Kidney tubule cell (primary cell): ENCODE data around the gene B4GALT5.
"Not testable (repeated sequence)": the region's sequence is repeated elsewhere in the genome, so short reads cannot be mapped to it uniquely, and the experiment has no call there.

Experiments used
- DNase-seq: peaks from one replicate; pipeline ENCODE4 v3.0.0-alpha.2; 2018; ENCODE audit warnings: low spot score

Gene B4GALT5

DNA sequence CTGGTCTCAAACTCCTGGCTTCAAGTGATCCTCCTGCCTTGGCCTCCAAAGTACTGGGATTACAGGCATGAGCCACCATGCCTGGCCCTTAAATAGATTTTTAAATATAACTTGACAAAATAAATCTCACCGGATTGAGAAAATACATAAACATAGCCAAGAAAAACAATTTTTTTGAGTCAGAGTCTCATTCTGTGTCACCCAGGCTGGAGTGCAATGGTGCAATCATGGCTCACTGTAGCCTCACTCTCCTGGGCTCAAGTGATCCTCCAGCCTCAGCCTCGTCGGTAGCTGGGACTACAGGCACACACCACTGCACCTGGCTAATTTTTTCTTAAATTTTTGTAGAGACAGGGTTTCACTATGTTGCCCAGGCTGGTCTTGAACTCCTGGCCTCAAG lies 85.4 kb downstream of the B4GALT5 start:
- DNase-seq, result not testable (repeated sequence)

DNA sequence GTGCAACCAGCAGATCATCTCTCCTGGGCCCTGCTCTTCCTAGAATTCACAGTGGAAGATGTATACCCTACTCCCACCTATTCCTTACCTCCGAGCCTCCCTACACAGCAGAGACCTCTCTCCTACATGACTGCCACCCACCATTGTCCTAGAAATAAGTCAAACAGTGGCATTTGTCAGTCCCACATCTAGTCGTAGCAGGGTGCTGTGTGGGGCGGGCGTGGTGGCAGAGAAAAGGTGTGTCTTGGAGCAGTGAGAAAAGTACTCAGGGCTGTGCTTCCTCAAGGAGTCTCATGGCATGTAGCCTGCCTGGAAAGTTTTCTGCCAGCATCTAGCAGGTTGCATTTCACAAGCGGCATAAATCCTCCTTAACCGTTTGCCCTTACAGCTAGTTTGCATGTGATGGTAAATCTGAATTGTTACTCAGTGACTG lies 86.3 kb downstream of the B4GALT5 start:
- DNase-seq, result no peak

DNA sequence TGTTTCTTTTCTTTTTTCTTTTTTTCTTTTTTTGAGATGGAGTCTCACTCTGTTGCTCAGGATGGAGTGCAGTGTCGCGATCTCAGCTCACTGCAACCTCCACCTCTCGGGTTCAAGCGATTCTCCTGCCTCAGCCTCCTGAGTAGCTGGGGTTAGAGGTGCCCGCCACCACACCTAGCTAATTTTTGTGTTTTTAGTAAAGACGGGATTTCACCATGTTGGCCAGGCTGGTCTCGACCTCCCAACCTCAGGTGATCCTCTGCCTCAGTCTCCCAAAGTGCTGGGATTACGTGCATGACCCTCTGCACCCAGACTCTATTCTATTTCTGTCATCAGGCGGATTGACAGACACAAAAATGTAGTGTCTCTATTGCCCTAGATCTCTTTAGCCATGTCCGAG lies 88.7 kb downstream of the B4GALT5 start:
- not testable (repeated sequence) for DNase-seq

DNA sequence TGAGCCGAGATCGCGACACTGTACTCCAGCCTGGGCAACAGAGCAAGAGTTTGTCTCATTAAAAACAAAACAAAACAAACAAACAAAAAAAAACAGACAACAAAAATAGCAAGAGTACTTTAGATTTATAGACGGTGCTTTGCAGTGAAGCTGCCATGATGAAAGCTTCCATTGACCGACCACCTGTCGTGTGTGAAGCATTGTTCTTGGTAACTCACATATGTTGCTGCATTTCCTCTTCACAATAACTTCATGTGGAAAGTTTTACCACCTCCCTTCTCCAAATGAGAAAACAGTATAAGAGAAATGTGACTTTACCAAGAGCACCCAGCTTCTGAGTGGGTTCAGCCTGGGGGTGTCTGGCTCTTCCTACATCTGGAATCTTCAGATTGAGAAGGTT lies 89.4 kb downstream of the B4GALT5 start:
- no peak for DNase-seq

DNA sequence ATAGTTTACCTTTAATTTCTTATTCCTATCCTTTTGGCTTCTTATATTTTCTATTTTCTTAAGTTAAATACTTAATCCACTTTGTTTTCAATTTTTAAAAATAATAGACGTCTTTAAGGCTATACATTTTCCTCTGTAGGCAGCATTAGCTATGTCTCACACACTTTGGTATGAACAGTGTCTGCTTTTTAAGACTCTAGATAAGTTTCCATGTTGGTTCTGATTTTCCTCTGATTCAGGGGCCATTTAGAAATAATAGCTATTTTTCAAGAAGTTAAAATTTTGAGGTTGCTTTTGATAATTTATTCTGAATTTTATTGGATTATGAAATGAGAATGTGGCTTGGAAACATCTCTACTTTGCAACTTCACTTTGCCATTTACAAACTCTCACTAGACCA lies 91.4 kb downstream of the B4GALT5 start:
- no peak for DNase-seq

DNA sequence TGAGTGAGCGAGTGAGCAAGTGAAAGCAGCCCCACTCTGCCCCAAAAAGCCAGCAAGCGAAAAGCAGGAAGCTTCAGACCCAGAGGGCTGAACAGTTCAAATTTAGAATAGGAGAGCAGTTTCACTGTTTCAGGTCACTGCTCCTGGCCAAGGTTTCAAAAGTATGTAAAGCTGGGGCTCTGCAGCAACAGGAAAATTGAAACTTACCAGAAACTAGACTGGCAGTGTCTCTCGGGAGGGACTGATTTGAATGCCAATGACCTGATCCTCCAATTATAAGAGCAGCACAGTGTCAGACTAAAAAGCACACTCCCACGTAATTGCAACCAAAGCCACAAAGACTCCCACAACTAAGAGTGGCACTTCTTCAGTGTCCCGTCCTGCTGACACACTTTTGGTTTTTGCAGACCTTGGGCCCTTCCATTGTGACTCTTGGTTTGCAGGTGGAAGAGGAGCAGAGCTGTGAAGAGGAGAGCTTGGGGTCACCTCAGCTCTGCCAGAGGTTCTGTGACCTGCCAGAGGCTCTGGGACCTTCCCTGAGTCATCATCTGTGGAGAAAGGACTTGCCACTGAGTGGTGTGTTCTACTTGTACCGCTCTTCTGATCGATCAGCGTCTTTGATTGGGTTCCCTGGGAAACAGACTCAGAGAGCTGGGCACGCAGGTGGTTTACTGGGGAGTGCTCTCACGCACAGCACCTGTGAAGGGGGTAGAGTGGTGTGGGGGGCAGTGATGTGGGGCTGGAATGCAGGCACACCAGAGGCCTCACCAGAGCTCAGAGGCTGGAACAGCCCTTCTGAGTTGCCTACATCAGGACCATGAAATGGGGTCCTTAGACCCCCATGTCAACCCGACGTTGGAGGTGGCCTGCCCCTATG lies 93.1 kb downstream of the B4GALT5 start:
- DNase-seq, result peak; percentile 44

DNA sequence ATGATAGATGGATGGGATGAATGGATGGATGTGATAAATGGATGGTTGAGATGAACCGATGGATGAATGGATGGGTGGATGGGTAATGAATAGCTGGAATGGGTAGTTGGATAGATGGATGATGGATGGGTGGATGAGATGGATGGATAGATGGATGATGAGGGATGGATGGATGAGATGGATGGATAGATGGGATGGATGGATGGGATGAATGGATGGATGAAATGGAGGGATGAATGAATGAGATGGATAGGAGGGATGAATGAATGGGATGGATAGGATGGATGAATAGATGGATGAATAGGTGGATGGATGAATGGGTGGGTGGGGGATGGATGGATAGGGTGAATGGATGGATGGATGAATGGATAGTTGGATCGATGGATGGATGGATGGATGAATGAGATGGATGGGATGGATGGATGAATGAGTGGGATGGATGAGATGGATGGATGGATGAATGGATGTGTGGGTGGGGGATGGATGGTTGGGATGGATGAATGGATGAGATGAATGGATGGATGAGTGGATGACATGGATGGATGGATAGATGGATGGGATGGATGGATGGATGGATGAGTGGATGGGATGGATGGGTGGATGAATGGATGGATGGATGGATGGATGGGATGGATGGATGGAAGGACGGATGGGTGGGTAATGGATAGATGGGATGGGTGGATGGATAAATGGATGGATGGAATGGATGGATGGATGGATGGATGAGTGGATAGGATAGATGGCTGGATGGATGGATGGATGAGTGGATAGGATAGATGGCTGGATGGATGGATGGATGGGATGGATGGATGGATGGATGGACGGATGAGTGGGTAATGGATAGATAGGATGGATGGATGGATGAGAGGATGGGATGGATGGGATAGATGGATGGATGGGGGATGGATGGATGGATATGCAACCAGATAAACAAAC lies 94.3 kb downstream of the B4GALT5 start:
- DNase-seq, result no peak

DNA sequence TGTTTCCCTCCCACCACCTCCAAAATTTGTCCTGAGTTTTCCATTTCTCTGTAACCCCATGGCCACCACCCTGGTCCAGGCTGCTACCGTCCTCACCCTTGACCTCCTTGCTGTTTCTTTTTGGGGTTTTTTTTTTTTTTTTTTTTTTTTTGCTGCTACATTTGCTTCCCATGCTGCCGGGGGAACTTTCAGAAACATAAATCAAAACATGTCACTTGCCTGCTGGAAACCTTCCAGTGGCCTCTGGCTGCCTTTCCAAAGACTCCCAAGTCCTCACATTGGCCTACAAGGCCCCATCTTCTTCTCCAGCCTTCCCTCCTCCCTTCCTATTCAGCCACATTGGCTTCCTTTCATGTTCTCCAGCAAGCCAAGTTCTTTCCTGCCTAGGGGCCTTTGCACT lies 95.4 kb downstream of the B4GALT5 start:
- no peak for DNase-seq

DNA sequence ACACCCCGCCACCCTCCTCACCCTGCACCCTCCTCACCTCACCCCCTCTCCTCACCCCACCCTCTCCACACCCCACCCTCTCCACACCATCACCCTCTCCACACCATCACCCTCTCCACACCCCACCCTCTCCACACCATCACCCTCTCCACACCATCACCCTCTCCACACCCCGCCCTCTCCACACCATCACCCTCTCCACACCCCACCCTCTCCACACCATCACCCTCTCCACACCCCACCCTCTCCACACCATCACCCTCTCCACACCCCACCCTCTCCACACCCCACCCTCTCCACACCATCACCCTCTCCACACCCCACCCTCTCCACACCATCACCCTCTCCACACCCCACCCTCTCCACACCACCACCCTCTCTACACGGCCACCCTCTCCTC lies 96.3 kb downstream of the B4GALT5 start:
- not testable (repeated sequence) for DNase-seq

DNA sequence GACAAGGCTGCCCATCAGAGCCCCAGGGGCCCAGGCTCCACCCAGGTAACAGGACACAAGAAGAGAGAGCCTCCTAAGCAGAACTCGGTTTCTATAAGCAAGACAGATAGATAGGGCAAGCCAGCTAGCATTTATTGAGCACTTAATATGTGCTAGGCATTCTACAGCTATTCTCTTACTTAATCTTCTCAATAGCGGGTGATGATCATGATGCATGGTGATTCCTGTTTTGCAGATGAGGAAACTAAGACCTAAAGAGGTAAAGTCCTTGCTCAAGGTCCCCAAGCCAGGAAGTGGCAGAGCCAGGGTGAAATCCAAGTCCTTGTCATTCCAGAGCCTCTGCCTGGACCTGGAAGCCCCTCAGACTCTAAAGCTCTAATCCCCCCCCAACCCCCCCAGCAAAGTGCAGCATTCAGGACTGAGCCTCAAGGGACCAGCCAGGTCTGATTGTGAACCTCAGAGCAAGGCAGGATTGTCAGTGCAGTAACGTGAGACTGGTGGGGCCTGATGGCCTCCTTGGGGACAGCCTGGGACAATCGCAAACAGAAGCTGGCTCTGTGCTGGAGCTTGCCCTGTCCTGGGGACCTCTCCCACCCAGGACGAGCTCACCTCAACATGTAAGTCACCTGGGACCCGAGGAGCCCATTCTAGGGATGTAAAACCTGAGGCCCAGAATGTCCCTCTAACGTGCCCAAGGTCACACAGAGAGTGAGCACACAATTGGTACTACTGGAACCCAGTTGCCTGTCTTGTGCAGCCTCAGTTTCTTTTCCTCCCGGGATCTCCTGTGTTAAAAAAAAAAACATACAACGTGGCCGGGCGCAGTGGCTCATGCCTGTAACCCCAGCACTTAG lies 97.3 kb downstream of the B4GALT5 start:
- no peak for DNase-seq

DNA sequence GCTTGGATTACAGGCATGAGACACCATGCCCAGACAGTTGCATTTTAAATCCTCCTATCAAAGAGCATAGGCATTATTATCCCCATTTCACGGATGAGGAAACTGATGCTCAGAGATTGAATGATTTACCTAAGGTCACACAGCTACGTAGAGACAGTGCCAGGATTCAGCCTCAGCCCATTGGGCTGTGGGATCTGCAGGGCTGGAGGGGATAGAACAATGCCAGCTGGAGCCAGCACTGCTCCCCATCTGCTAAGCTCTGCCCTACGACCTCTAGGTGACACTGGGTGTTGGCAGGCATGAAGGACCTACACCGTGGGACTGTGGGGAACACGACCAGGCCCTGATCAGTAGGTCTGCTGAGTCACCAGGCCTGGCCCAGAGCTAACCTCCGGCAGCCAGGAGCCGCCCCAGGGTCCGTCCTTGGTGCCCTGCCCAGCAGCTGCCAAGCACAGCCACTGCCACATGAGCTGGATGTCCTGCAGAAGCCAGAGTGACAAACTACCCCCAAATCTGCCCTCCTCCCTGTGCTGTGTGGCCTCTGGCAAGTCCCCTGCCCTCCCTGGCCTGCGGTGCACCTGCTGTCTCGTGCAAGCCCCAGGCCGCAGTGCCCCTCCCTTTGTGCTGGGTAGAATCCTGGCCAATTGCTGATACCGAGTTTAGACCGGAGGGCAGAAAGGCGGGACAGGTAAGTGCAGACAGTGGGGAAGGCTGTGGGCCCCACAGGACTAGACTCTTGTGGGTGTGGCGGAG lies 98.1 kb downstream of the B4GALT5 start:
- peak; percentile 44 for DNase-seq

DNA sequence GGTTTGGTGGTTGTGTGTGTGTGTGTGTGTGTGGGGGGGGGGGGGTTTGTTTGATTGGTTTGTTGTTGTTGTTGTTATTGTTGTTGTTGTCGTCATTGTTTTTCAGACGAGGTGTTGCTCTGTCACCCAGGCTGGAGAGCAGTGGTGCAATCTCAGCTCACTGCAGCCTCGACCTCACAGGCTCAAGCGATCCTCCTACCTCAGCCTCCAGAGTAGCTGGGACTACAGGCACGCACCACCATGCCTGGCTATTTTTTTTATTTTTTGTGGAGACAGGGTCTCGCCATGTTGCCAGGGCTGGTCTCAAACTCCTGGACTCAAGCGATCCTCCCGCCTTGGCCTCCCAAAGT lies 98.7 kb downstream of the B4GALT5 start:
- not testable (repeated sequence) for DNase-seq

DNA sequence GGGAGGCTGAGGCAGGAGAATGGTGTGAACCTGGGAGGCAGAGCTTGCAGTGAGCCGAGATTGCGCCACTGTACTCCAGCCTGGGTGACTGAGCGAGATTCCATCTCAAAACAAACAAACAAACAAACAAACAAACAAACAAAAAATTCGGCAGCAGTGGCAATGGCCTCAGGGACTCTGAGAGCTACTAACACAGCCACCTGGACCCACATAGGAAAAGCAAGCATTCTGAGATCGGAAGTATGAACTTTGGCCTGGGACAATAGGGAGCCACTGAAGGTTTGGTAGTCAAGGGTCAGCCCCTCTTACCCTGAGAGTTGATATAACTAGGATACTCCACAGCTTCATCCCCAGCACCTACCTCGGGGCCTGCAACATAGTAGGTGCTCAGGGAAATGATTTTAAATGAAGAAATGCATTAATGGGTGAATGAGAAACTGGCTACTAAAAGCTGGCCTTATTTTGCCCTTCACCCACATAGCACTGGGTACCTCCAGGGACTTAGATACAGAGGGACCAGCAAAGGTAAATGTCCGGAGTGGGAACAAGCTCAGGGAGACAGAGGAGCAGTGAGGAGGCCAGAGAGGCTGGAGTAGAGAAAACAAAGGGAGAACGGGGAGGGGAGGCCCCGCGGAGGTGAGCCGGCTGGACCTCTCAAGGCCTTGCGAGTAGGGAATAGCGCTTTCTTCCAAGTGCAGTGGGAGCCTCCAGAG lies 99.2 kb downstream of the B4GALT5 start:
- DNase-seq, result no peak

DNA sequence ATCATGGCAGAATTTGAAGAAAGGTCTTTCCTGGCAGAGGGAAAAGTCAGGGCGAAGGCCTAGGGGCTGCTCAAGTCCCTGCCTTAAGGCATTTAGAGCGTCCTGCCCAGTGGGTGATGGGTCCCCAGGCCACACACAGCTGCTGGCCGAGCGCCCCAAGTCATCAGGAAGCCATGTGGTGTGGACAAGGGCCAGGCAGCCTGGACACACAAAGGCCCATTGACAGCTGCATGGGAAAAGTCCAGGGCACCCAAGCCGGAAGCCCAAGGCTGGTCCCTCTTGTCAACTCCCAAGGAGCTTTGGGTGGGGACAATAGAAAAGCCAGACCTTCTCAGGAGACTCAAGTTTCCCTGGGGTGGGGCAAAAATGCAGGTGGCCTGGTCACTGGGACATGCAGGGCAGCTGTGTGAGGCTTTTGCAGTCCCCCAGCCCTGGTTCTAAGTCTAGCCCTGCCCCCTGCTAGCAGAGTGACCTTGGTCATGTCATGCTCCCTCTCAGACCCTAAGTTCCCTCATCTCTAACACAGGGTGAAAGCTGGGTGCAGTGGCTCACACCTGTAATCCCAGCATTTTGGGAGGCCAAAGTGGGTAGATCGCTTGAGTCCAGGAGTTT lies 101.4 kb downstream of the B4GALT5 start:
- no peak for DNase-seq

DNA sequence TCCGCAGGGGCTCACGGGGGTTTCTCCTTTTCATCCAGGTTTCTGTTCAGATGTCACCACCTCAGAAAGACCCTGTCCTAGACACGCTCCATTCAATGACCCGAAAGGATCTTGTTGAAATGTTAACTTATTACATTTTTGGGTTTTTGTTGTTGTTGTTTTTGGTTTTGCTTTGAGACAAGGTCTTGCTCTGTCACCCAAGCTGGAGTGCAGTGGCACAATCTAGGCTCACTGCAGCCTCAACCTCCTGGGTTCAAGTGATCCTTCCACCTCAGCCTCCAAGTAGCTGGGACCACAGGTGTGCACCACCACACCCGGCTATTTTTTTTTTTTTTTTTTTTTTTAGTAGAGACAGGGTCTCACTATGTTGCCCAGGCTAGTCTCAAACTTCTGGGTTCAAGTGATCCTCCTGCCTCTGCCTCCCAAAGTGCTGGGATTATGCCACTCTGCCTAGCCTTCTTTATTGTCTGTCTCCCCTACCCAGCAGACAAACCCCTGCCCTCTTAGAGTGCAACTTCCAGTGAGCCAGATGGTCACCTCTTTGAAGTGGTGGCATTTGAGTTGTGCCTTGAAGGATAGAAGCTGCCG lies 102.0 kb downstream of the B4GALT5 start:
- not testable (repeated sequence) for DNase-seq

DNA sequence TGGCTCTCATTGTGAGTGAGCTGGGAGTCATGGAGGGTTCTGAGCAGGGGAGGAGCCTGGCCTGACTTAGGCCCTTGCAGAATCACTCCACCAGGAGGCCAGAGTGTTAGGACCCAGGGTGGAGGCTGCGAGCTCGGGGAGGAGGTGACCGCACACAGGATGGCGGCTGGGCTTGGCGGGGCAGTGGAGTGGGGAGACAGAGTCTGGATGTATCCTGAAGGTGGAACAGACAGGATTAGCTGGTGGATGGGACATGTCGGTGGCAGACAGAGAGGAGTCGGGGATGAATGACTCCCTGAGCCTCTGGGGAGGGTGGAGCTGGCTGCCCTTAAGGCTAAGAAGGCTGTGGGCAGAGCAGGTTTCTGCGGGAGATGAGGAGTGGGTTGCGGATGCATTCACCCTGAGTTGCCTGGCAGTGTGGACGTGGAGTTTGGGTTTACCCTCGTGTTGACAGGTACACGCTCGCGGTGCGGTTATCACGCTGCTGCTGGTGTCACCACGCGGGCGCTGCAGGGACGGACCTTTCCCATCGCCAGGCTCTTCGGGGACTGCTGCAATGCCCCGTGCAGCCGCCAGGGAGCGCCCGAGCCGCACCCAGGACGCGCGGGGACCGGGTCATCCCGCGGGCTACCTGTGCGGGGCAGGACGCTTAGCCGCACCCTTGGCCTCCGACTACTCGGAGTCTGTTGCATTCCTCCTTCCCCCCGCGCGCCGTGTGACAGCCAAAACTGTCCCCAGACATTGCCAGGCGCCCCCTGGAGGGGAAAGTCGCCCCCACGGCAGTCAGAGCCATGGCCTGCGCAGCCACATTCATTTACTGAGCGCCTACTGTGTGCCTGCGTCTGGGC lies 102.8 kb downstream of the B4GALT5 start:
- DNase-seq, result peak; percentile 77

DNA sequence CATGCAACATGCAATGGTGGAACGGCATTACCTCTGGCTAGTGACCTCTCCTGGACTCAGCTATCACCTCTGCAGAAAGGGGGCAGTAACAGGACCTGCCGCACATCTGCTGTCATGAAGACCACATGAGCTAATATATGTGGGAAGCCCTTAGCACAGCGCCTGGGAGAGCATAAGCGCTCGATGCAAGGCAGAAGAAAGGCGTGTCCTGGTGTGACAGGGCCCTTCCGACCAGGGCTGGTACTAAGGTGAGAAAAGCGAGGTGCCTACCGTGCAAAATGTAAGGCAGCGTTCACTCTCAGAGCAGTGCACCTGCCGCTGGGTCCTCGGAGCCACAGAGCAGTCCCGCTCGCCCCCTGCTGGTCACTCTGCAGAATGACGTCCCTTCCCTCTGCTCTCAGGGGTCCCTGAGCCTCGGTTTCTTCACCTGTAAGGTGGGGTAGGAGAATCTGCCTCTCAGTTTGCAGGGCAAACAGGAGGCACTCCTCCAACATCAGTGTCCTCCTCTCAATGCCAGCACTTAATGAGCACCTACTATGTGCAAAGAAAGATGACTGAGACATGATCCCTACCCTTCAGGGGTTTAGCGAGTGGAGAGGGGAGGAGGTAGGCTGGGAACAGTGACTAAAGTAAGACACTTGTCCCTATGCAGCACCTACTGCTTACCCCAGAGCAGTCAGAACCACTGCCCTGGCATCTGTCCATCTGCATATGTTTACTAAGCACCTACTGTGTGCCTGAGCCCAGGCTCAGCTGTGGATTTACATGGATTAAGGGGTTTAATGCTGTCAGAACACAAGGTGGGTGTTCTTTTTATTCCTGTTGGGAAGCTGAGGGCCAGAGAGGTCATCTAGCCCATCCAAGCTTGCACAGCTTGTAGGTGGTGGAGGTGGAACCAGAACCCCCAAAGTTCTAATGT lies 104.7 kb downstream of the B4GALT5 start:
- peak; percentile 67 for DNase-seq

DNA sequence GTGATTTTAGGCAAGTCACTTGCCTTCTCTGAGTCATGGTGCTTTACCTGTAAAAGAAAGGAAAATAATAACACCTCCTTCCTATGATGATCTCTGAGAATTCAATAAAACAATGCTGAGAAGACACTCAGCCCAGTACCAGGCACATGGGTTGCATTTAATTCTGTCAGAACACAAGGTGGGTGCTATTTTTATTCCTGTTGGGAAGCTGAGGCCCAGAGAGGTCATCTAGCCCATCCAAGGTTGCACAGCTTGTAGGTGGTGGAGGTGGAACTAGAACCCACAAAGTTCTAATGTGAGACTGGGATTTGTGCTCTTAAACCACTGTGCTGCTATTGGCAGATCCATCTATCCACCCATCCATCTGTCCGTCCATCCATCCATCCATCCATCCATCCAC lies 106.1 kb downstream of the B4GALT5 start:
- DNase-seq, result no peak
